Measurements from ENCODE around the gene SERPINH1.

GRCh38 chr11:75518771-75519653, 43.0 kb upstream of the SERPINH1 start:
- no peak for TF ChIP-seq CTCF (IDR thresholded peaks at IDR 0.05)
- TF ChIP-seq EP300 (IDR thresholded peaks at IDR 0.05), result no peak

Measured in stomach (tissue), 4 donors.